ENCODE data around the gene KIAA1755. TPM values are rescaled to one million over a fixed set of nuclear protein-coding genes. Genes with fewer than 3 reads are reported as not detected.

Gene KIAA1755
- total RNA-seq, 1 experiment from 2014 or later: 0.17 TPM

DNA sequence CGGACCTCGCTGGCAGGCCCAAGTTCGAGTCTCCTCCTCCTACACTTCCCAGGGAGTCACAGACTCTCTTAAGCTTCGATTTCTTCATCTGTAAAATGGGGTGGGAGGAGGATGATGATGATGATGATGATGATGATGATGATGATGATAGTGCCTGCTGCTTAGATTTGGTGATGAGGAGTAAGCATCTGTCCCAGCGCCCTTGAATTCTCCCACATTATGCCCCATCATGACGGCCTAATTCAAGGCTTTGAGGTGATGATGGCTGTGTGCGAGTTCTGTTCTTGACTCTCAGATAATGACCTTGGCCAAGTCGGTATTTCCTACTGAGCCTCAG lies 487 bp upstream of the KIAA1755 start:
- H3K79me2 ChIP-seq (ENCODE audit: insufficient read depth, low read length): no peaks in the 10 kb centered on the region
- no peak overlapping the region for H2BK20ac ChIP-seq (ENCODE audit: low read depth, low read length, poor library complexity, severe bottlenecking)
- Mint-ChIP-seq H3K4me3 (peak overlapping the region; percentile 50 to 79), H3K27ac (no peak overlapping the region), H3K4me1 (peaks cover 4 to 14% of the 10 kb centered on the region in 2 experiments; a peak in 3 of 4 replicates), H3K27me3 (ENCODE audit: low read depth) (peaks cover 47% of the 10 kb centered on the region), H3K9me3 (no peaks in the 10 kb centered on the region; a peak in 1 of 5 replicates), H3K36me3 (ENCODE audit: insufficient read depth in 1 of 3, low read depth in 3 of 3) (no peaks in the 10 kb centered on the region)
- H2BK15ac ChIP-seq (ENCODE audit: low read depth, low read length): no peak overlapping the region
- no peak overlapping the region for H3K9ac ChIP-seq (ENCODE audit: extremely low read depth, insufficient read length, low read length)
- no peak overlapping the region for H2BK120ac ChIP-seq (ENCODE audit: low read depth, low read length, poor library complexity, severe bottlenecking)
- no peak overlapping the region for H3K4me2 ChIP-seq (ENCODE audit: insufficient read depth, insufficient read length, low read length)
- H2AFZ ChIP-seq (ENCODE audit: low read length): no peak overlapping the region
- WGBS (ENCODE audit: extremely low coverage, insufficient read length, low lambda C conversion rate): no CpG with 5 or more reads among the region's 8 CpGs
- no peaks in the 10 kb centered on the region for H3K79me1 ChIP-seq (ENCODE audit: insufficient read depth, low read depth, low read length, poor library complexity, severe bottlenecking)
- no peaks in the 10 kb centered on the region; the same call in 1 of the 2 replicates for H3K27me3 ChIP-seq (ENCODE audit: insufficient read depth, low read length)
- H2BK5ac ChIP-seq (ENCODE audit: insufficient read length, low read length): no peak overlapping the region
- H3K18ac ChIP-seq (ENCODE audit: insufficient read length, low read depth, low read length): no peak overlapping the region
- no peak overlapping the region for H2BK12ac ChIP-seq (ENCODE audit: insufficient read length, low read depth, low read length)
- H4K20me1 ChIP-seq (ENCODE audit: control insufficient read depth, insufficient read depth, insufficient read length): no peaks in the 10 kb centered on the region
- no peak overlapping the region for H3K4ac ChIP-seq (ENCODE audit: low read depth, low read length)
- TF ChIP-seq, protein P1, sequence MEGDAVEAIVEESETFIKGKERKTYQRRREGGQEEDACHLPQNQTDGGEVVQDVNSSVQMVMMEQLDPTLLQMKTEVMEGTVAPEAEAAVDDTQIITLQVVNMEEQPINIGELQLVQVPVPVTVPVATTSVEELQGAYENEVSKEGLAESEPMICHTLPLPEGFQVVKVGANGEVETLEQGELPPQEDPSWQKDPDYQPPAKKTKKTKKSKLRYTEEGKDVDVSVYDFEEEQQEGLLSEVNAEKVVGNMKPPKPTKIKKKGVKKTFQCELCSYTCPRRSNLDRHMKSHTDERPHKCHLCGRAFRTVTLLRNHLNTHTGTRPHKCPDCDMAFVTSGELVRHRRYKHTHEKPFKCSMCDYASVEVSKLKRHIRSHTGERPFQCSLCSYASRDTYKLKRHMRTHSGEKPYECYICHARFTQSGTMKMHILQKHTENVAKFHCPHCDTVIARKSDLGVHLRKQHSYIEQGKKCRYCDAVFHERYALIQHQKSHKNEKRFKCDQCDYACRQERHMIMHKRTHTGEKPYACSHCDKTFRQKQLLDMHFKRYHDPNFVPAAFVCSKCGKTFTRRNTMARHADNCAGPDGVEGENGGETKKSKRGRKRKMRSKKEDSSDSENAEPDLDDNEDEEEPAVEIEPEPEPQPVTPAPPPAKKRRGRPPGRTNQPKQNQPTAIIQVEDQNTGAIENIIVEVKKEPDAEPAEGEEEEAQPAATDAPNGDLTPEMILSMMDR (conservative IDR thresholded peaks at IDR 0.05): no peak
- H4K91ac ChIP-seq (ENCODE audit: insufficient read length, low read depth, low read length): no peak overlapping the region
- H3K14ac ChIP-seq (ENCODE audit: insufficient read depth, low read length): no peak overlapping the region
- H3K56ac ChIP-seq (ENCODE audit: insufficient read length, low read depth, low read length): no peak overlapping the region
- no peak overlapping the region for H2AK5ac ChIP-seq (ENCODE audit: insufficient read length, low read length)
- DNase-seq: no peak
- H3K9me3 ChIP-seq (ENCODE audit: control insufficient read depth, low read depth, low read length): no peaks in the 10 kb centered on the region
- H4K8ac ChIP-seq (replicated peaks; ENCODE audit: insufficient read length, low read depth, low read length): no peak overlapping the region
- H3T11ph ChIP-seq (ENCODE audit: low read length): no peak overlapping the region
- H3K27ac ChIP-seq (ENCODE audit: insufficient read length, low read depth, low read length): no peak overlapping the region
- H3K23me2 ChIP-seq (ENCODE audit: insufficient read length, low read depth, low read length, poor library complexity, severe bottlenecking): peaks cover 4% of the 10 kb centered on the region
- H3K23ac ChIP-seq (ENCODE audit: insufficient read length, low read depth, low read length): no peak overlapping the region
- no peaks in the 10 kb centered on the region for H3K4me1 ChIP-seq (ENCODE audit: insufficient read depth, low read length)
- H4K5ac ChIP-seq (ENCODE audit: insufficient read length, low read depth, low read length): no peak overlapping the region

Measured in H9 (cell line).